SK-N-MC (cell line): ENCODE data around the gene ZNF667.

ENCODE experiments used
- DNase-seq: peaks from one replicate; pipeline ENCODE4 v3.0.0-alpha.2; 2011; ENCODE audit warnings: low read depth, low spot score
- H3K27ac ChIP-seq: fragments of 200-600 bp; sonication (generic); 2 replicates; pipeline ENCODE4 v1.5.1; 2016; ENCODE audit warnings: mixed run types
- H3K36me3 ChIP-seq: fragments of 200-600 bp; sonication (generic); 2 replicates; pipeline ENCODE4 v1.6.1; 2017; ENCODE audit warnings: antibody characterized with exemption, low read length, mixed read lengths; ENCODE audit not compliant: insufficient read depth
- H3K4me3 ChIP-seq: fragments of 200-600 bp; sonication (generic); 2 replicates; pipeline ENCODE4 v1.5.1; 2016
- H3K9ac ChIP-seq: fragments of 200-600 bp; sonication (generic); 2 replicates; pipeline ENCODE4 v1.8.0; 2017; ENCODE audit warnings: mixed run types, mixed read lengths; ENCODE audit not compliant: insufficient read length
- H3K9me3 ChIP-seq: fragments of 200-600 bp; sonication (generic); 2 replicates; pipeline ENCODE4 v1.6.1; 2017; ENCODE audit warnings: low read depth, mild to moderate bottlenecking, antibody characterized with exemption, low read length, moderate library complexity, mixed read lengths
- EZH2 ChIP-seq: fragments of 200-600 bp; sonication (generic); IDR thresholded peaks from one replicate; pipeline ENCODE4 v1.6.1; 2017; ENCODE audit warnings: antibody characterized with exemption
- FOXP2 ChIP-seq: optimal IDR thresholded peaks from 2 replicates; pipeline ENCODE3; 2011; ENCODE audit warnings: mild to moderate bottlenecking, moderate library complexity; ENCODE audit not compliant: insufficient read depth; ENCODE audit errors: extremely low read length, control extremely low read depth
- POLR2AphosphoS5 ChIP-seq: IDR thresholded peaks from 2 replicates; pipeline ENCODE4 v1.6.1; 2012; ENCODE audit warnings: mild to moderate bottlenecking, low read depth, low read length, borderline replicate concordance

Gene ZNF667

DNA sequence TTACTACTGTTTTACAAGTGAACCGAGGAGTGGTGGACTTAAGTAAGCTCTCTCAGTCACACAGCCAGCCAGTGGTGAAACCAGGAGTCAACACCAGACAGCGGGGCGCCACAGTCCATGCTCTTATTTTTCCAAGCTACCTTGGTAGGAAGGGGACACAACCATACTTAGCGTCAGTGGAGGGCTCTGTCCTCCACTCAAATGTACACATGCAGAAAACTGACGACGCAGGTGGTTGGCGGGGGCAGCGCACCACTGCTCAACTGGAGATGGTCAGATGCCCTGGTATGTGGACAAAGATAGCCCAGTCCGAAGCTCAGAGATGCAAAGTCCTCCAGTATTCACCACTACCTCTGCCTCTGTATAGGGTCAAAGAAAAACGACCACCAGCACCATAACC is 1.1 kb downstream of the ZNF667 start:
- Histone ChIP-seq H3K36me3 (no peaks in the 10 kb centered on the region), H3K4me3 (no peak overlapping the region), H3K9me3 (no peaks in the 10 kb centered on the region), H3K9ac (no peak overlapping the region), H3K27ac (no peak overlapping the region)
- TF ChIP-seq EZH2 = no peak
- no peak for TF ChIP-seq POLR2AphosphoS5
- no peak for TF ChIP-seq FOXP2
- DNase-seq = no peak

GRCh38 chr19:56474308-56474707 is 2.8 kb downstream of the ZNF667 start:
- Histone ChIP-seq H3K9me3 (no peaks in the 10 kb centered on the region), H3K9ac (no peak overlapping the region), H3K36me3 (no peaks in the 10 kb centered on the region), H3K27ac (no peak overlapping the region), H3K4me3 (no peak overlapping the region)
- no peak for DNase-seq
- no peak for TF ChIP-seq POLR2AphosphoS5
- no peak for TF ChIP-seq EZH2
- TF ChIP-seq FOXP2 = no peak

GRCh38 chr19:56441206-56441792 is 35.8 kb downstream of the ZNF667 start:
- Histone ChIP-seq H3K9me3 (peaks cover 7% of the 10 kb centered on the region; the same call in 1 of the 2 replicates), H3K27ac (no peak overlapping the region), H3K36me3 (no peaks in the 10 kb centered on the region), H3K4me3 (no peak overlapping the region), H3K9ac (no peak overlapping the region)
- TF ChIP-seq POLR2AphosphoS5 (no peak), EZH2 (no peak), FOXP2 (no peak)
- no peak for DNase-seq

GRCh38 chr19:56423985-56424353 is 53.2 kb downstream of the ZNF667 start:
- peaks cover 44% of the 10 kb centered on the region; the same call in 1 of the 2 replicates for H3K9me3 ChIP-seq
- no peak for TF ChIP-seq POLR2AphosphoS5
- TF ChIP-seq EZH2 = no peak
- no peak for TF ChIP-seq FOXP2

GRCh38 chr19:56423276-56423984 is 53.7 kb downstream of the ZNF667 start:
- H3K36me3 ChIP-seq = peaks cover 45% of the 10 kb centered on the region
- no peak for DNase-seq
- H3K9me3 ChIP-seq = peaks cover 47% of the 10 kb centered on the region; the same call in 1 of the 2 replicates

More at GRCh38 chr19:56423985-56424353, 53.2 kb downstream of the ZNF667 start:
- Histone ChIP-seq H3K36me3 (peaks cover 42% of the 10 kb centered on the region), H3K9ac (no peak overlapping the region), H3K27ac (no peak overlapping the region), H3K4me3 (no peak overlapping the region)
- no peak for DNase-seq

GRCh38 chr19:56405062-56405461 is 72.1 kb downstream of the ZNF667 start:
- H3K9me3 ChIP-seq = peaks cover 40% of the 10 kb centered on the region
- TF ChIP-seq EZH2 = no peak
- TF ChIP-seq POLR2AphosphoS5 = no peak
- TF ChIP-seq FOXP2 = no peak
- H3K9ac ChIP-seq = no peak overlapping the region
- no peak for DNase-seq
- no peak overlapping the region for H3K27ac ChIP-seq
- H3K4me3 ChIP-seq = peak overlapping the region; percentile 100
- H3K36me3 ChIP-seq = peaks cover 45% of the 10 kb centered on the region

More at GRCh38 chr19:56423276-56423984, 53.7 kb downstream of the ZNF667 start:
- H3K27ac ChIP-seq = no peak overlapping the region
- TF ChIP-seq POLR2AphosphoS5 = no peak
- no peak overlapping the region for H3K4me3 ChIP-seq
- no peak overlapping the region for H3K9ac ChIP-seq

- no peak for DNase-seq
- Histone ChIP-seq H3K27ac (no peak overlapping the region), H3K36me3 (peaks cover 43% of the 10 kb centered on the region), H3K4me3 (peak overlapping the region; percentile 100), H3K9me3 (peaks cover 38% of the 10 kb centered on the region), H3K9ac (peak overlapping the region; percentile 98)
- TF ChIP-seq FOXP2 = no peak
- no peak for TF ChIP-seq EZH2
Measured at GRCh38 chr19:56404705-56405056, 72.5 kb downstream of the ZNF667 start.

GRCh38 chr19:56403764-56404704 is 73.1 kb downstream of the ZNF667 start, which contains the start of gene ZNF583:
TSS of gene ZNF583 (plus strand) at chr19:56404332. CDS start at chr19:56407115, 2,783 bp downstream.
- peak; percentile 28; the same call in 1 of the 2 replicates for TF ChIP-seq POLR2AphosphoS5
- TF ChIP-seq EZH2 = no peak
- DNase-seq = no peak
- Histone ChIP-seq H3K27ac (peak within 1 kb of the TSS; percentile 83), H3K9ac (peak within 1 kb of the TSS; percentile 98), H3K4me3 (peak within 1 kb of the TSS; percentile 100), H3K36me3 (peaks cover 43% of the 10 kb centered on the region), H3K9me3 (peaks cover 32% of the 10 kb centered on the region)
